HG03457 (cell line): Measurements from ENCODE around the gene COL20A1.

Experiments used
- ATAC-seq: cut with Tn5 transposase; IDR thresholded peaks from one replicate; pipeline ENCODE4 v1.9.1; 2021; ENCODE audit warnings: moderate number of reproducible peaks; ENCODE audit not compliant: unreplicated experiment

Gene COL20A1

DNA sequence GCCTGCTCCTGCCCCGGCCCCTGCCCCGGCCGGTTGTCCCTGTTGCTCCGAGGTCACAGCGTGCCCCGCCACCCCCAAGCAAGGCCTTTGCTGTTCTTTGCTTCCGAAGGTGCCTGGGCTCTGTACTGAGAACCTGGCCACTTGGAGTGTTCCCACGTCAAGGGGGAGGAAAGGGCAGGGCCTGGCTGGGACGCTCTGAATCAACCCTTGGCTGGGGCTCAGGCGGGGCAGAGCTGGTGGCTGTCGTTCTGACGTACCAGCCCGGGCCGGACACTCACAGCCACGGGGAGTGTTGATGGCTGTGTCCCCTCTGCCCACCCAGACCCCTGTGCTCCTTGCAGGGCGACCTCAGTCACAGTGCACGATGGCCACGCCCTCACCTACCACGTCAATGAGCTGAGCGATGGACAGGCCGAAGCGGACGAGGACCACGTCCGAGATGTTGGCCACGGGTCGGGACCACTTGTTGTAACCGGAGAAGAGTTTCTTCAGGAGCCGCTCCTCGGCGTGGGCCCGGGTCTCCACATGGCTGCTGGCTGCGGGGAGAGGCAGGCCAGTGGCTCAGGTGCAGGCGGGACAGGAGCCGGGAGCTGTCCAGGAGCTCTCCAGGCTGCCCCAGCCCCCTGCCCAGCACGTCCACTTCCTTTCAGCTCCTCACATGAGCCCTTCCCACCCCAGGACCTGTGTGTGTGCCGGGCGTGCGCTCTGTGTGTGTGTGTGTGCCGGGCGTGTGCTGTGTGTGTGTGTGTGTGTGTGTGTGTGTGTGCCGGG is 66.4 kb downstream of the COL20A1 start:
- ATAC-seq: no peak

DNA sequence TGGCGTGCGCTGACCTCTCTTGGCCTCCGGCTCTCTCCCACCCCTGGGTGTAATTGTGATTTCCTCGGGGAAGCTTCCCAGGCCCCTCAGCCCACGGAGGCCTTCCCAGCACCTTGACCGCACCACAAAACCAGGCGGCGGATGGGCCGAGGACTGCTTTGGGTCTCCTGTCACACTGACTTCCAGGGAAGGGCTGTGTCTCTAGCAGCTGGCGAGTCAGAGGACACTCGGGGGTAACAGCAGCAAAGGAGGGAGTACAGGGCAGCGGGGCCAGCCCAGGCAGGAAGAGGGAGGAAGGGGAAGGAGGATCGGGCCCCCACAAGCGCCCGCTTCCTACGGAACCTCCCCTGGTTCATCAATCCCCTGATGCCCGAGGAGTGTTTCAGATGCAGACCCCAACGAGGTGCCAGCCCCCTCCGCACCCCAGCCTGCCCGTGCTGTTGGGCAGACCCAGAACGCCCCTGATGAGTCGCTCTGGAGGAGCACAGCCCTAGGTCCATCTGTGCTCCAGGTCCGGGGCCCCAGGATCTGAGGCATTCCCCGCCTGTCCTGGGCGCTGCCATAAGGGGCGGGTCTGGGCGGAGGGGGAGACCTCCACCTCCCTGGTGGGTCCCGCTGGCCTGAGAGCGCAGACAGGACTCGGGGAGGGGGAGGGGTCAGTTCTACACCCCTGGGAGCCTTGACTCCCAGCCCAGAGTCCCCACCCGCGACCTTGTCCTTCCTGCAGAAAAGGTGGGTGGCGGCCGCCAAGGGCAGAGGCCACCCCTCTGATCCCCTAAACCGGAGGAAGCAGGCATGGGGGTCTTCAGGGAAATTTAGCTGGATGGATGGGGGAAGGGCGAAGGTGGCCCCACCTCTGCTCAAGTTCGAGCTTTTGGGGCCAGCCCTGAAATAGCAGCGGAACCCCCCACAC is 67.2 kb downstream of the COL20A1 start:
- no peak for ATAC-seq

- no peak for ATAC-seq
These were observed 68.0 kb downstream of the COL20A1 start, which contains the start of gene CHRNA4 for GRCh38 chr20:63360850-63361518. CHRNA4 (minus strand) TSS chr20:63361349; CDS start chr20:63361165, 184 bp downstream.

- no peak for ATAC-seq
These were observed 68.8 kb downstream of the COL20A1 start for GRCh38 chr20:63361519-63362435.

GRCh38 chr20:63362436-63363009 is 69.5 kb downstream of the COL20A1 start:
- no peak for ATAC-seq

DNA sequence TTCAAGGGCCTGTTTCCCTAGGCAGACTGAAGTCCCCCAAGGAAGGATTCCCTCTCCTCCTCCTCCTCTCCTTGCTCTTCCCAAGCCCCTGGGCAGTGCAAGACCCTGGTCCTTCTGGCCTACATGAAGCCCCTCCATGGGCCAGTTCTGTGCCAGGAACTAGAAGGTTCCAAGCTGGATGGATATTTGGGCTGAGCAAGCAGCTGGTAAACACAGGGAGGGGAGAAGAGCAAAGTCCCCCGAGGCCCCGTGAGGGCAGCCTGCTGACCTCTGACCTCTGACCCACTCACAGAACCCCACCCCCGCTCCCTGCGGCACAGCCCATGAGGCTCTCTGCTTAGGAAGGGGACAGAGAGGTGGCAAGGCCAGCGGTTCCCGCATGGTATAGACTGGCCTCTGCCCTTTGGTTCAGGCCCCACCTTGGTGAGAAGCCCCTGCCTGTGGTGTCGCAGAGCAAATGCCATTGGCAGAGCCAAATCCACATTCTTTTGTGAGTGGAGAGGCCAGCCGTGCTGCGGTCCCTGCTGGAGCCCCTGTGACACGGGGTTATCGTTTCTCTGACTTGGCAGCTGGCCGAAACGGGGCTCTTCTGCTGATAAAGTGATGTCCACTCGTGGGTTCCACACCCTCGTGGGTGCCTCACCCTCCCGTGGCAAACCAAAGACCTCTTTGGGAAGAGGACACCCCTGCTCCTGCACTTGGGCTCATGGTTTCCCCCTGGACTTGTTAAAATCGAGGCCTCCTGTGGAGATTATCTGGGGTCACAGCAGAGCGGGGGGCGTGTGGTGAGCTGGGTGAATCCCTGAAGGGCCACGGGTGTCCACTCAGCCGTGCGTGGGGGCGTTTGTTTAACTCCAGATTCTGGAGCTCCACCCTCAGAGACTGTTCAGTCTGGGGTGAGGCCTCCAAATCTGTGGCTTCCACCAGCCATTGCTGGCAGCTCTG is 70.3 kb downstream of the COL20A1 start:
- no peak for ATAC-seq

DNA sequence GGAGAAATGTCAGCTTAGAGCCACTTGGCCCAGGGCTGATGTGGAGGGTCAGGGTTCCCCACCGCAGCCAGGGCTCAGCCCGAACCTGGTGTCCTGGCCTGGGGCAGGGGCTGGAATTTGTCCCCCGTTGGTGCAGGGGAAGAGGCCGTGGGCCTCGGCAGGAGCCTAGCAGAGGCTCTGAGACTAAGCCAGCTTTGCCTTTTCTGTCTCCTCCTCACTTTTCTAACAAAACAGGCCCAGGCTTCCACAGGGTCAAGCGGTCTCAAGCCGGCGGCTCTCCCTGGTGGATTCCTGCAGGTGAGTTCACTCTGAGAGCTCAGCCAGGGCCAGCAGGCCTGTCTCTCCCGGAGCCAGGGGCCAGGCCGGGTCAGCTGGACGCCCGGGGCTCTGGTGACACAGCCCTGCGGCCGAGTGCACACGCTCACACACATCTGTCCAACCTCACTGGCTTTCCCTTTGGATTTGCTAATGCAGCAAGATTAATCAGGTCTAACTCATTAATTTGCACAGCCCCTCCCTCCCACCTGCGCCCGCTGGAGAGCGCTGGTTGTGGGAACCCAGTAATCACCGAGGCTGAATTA is 71.1 kb downstream of the COL20A1 start:
- ATAC-seq: no peak

- no peak for ATAC-seq
These were observed 72.0 kb downstream of the COL20A1 start for GRCh38 chr20:63364801-63365585.

- no peak for ATAC-seq
These were observed 72.8 kb downstream of the COL20A1 start for GRCh38 chr20:63365601-63366389.

DNA sequence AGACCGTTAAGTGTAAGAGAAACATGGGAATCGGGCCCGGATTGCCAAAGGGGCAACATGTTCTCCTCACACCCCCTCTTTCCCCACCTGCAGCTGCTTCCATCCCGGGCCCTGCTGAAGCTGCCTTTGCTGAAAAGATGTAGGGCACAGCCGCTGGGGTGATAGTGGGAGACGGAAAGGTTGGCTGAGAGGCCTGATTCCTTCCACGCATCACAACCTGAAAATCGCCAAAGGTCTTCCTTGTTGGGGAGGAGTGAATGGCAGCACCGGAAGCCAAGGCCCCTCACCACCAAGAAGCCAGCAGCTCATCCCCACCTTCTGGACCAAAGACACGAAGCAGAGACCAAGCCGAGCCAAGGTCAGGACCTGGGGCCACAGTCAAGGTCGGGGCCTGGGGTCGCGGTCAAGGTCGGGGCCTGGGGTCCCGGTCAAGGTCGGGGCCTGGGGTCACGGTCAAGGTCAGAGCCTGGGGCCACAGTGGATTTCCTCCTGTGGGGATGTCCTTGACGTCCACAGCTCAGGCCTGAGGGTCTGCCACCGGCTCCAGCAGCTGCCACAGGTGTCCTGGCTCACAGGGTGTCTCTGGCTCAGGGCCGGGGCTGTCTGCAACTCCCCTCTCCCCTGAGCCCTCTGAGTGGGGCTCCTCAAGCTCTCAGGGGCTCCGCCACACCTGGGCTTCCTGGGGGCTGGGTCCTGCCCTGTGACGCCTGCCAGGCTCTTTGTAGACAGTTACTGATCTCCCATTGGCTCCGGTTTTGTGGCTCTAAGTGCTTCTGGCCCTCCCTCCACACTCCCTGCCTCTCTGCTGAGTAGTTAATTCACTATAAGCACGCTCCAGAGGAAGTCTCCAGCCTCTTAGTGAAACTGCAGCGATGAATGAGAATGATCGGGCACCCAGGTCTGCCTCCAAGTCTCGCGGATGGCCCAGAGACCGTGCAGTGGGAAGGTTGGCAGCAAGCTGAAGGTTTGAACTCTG is 73.7 kb downstream of the COL20A1 start:
- no peak for ATAC-seq

DNA sequence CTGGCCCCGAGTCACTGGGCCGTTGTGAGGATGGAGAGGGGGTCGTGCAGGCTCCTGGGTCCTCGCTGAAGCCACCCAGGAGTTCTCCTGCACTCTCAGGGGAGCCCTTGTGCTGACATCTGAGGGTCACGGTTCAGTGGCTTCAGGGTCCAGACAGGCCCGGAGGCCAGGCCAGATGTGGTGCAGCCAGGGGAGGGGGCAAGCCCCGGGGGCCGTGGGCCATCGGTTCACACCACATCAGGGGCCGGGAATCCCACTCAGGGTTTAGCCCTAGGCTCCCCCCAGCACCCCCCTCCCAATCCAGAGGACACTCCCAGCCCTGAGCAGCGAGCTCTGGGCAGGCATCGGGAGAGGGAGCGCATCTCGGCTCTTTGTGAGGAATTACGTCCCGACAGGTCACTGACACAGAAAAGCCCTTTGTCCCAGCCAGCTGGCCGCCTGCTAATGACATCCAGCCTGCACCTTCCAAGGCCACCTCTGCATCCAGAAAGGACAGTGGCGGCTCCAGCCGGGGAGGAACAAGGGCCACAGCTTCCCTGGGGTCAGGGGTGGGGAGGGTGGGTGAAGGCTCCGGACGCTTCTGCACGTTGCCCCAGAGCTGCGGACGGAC is 74.6 kb downstream of the COL20A1 start:
- no peak for ATAC-seq

DNA sequence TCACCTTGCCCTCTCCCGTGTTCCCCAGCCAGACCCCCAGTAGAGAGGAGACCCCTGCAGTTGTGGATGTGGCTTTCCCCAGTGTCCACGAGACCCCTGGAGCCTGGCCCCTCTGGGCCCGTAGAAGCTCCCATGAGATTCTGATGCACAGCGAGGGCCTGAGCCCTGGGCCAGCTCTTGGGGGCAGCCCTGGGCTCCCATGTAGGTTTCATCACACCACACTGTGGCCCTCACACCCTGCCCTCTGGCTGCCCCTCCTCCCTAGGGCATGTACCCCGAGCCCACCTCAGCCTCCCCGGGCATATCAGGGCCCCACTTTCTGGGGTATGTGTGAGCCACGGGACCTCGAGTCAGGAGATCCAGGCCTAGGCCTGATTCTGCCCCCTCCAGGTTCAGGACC is 75.2 kb downstream of the COL20A1 start:
- ATAC-seq: no peak

- no peak for ATAC-seq
These were observed 76.1 kb downstream of the COL20A1 start for GRCh38 chr20:63369024-63369530.

- ATAC-seq: no peak
These were observed 77.0 kb downstream of the COL20A1 start for GRCh38 chr20:63369724-63370617.
